ENCODE measurements around the gene ATP11A. TPM values are rescaled to one million over a fixed set of nuclear protein-coding genes. Genes with fewer than 3 reads are reported as not detected.
A peak's percentile ranks its signal among the peaks of the same experiment; 100 is the strongest.

The ATP11A gene
- total RNA-seq, 1 experiment from 2014 or later: 80.4 TPM

DNA sequence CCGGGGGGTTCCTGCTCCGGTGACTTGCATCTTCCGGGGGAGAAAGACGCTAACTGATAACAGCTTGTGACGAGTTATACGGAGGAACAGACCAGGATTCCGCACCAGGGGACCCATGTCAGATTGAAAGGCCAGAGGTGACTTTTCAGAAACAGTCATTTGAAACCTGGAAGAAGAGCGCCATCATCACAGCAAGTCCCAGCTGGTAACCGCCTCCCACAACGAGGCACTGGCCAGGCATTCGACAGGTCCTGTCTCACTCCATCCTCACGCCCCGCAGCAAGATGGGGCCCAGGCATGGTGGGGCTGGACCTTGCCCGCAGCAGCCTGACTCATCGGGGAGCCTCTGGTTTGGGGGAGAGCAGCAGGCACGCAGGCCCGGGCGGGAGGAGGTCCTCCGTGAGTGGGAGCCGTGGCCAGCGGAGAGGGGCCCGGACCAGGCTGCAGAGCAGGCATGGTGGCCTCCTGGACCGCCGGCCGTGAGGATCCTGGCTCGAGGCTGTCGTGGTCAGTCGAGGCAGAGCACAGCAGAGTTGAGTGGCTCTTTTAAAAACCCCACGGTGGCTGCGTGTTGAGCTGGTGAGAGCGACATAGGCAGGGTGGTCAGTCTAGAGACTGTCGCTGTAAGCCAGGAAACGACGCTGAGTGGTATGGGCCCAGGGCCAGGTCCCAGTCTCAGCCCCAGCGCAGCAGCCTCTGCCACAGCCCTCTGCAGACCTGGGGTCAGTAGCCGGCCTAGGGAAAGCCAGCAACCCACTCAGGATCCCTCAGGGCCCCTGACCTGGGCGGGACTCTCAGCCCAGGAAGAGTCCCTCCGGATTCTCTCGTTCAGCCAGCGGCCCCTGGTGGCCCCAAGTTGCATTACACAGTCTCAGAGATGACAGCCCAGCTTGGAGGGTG, 184.3 kb downstream of the ATP11A start:
- ChIA-PET RAD21 (ENCODE audit: low non-redundant PET in 1 of 2, low total read pairs in 2 of 2, uncharacterized antibody in 2 of 2, unreplicated experiment in 2 of 2) (interaction anchor here in 1 of 2 experiments (0.6 to 1.5 kb wide), 3 partner anchors 188 to 1594 kb away, joined by 3 to 7 read pairs (median 4); no protein-coding TSS in a partner anchor), CTCF (interaction anchor here (0.7 to 2.1 kb wide), 5 partner anchors 12 to 256 kb away, joined by 3 to 16 read pairs (median 3); no protein-coding TSS in a partner anchor), POLR2A (no interaction called here)
- H3K36me3 ChIP-seq (ENCODE audit: control insufficient read depth in 1 of 2, insufficient read depth in 2 of 2, low read length in 2 of 2): peaks cover 2 to 17% of the 10 kb centered on the region in 2 experiments; a peak in 2 of 4 replicates
- BruUV-seq (replicated peaks): no TSS peak
- ATAC-seq (peak; percentile 89), DNase-seq (ENCODE audit: low read depth, low spot score) (peak; percentile 48)
- TF ChIP-seq SP1 (IDR thresholded peaks at IDR 0.05; ENCODE audit: low read depth): no peak
- TF ChIP-seq, protein P1, sequence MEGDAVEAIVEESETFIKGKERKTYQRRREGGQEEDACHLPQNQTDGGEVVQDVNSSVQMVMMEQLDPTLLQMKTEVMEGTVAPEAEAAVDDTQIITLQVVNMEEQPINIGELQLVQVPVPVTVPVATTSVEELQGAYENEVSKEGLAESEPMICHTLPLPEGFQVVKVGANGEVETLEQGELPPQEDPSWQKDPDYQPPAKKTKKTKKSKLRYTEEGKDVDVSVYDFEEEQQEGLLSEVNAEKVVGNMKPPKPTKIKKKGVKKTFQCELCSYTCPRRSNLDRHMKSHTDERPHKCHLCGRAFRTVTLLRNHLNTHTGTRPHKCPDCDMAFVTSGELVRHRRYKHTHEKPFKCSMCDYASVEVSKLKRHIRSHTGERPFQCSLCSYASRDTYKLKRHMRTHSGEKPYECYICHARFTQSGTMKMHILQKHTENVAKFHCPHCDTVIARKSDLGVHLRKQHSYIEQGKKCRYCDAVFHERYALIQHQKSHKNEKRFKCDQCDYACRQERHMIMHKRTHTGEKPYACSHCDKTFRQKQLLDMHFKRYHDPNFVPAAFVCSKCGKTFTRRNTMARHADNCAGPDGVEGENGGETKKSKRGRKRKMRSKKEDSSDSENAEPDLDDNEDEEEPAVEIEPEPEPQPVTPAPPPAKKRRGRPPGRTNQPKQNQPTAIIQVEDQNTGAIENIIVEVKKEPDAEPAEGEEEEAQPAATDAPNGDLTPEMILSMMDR (IDR thresholded peaks at IDR 0.05 in 2 of 3, conservative IDR thresholded peaks at IDR 0.05 in 1 of 3; ENCODE audit: borderline replicate concordance in 1 of 3, insufficient read depth in 1 of 3, low read depth in 2 of 3, low read length in 2 of 3): peak in 2 of 3 experiments; percentile 87 to 93; a peak in 4 of 6 replicates
- no peak for TF ChIP-seq ATF3 (IDR thresholded peaks at IDR 0.05)
- H3K9me3 ChIP-seq (ENCODE audit: control insufficient read depth in 1 of 2, insufficient read depth in 1 of 2, low read depth in 1 of 2, low read length in 2 of 2): no peaks in the 10 kb centered on the region
- intact Hi-C loops (cut with micrococcal nuclease): loop anchor here (1.0 to 5.0 kb wide), 4 partner anchors 142 to 1400 kb away; no protein-coding TSS in a partner anchor
- no peak overlapping the region for H2AFZ ChIP-seq (ENCODE audit: low read depth, low read length, poor library complexity, severe bottlenecking)
- no peaks in the 10 kb centered on the region for H3K27me3 ChIP-seq (ENCODE audit: insufficient read depth, low read length)
- no peaks in the 10 kb centered on the region for H4K20me1 ChIP-seq (ENCODE audit: insufficient read depth)
- no peak overlapping the region for H3K4me3 ChIP-seq (replicated peaks in 1 of 2; ENCODE audit: low read depth in 1 of 2, low read length in 2 of 2)
- H3K9me2 ChIP-seq (ENCODE audit: insufficient read depth): no peaks in the 10 kb centered on the region
- peaks cover 28 to 34% of the 10 kb centered on the region in 2 experiments for H3K4me1 ChIP-seq (ENCODE audit: control insufficient read depth in 1 of 2, insufficient read depth in 2 of 2, low read length in 2 of 2)
- H3K27ac ChIP-seq (ENCODE audit: low read depth, low read length): peak overlapping the region; percentile 91
- H3K4me2 ChIP-seq (ENCODE audit: low read length): peak overlapping the region; percentile 65
- no peak overlapping the region for H3K9ac ChIP-seq (ENCODE audit: low read length)
- no peaks in the 10 kb centered on the region for H3K79me2 ChIP-seq (ENCODE audit: insufficient read depth, low read length)

Data from HCT116 (cell line).